Heart left ventricle (tissue), 16 donors: ENCODE measurements around the gene GTF2F2. TPM values are rescaled to one million over a fixed set of nuclear protein-coding genes. Genes with fewer than 3 reads are reported as not detected.

ENCODE experiments used
- ATAC-seq, 4 donors: fragments of 200-7000 bp; cut with Tn5 transposase; one replicate each; pipeline ENCODE4 v1.9.1; 2020 to 2022; ENCODE audit warnings: moderate library complexity in 4 of 4, mild to moderate bottlenecking in 3 of 4, moderate number of reproducible peaks in 1 of 4
- DNase-seq, 5 donors: peaks; one replicate each; pipeline ENCODE4 v3.0.0-alpha.2; 2020
- H3K27ac ChIP-seq, 12 donors: fragments of 200-600 bp; sonication (generic) in 4 of 12; one replicate each; pipeline versions ENCODE4 v1.5.0 to v1.8.0; 2016 to 2022; ENCODE audit warnings: mild to moderate bottlenecking in 2 of 12
- H3K27me3 ChIP-seq, 9 donors: fragments of 200-600 bp; sonication (generic) in 2 of 9; one replicate each; pipeline versions ENCODE4 v1.5.1 to v1.8.0; 2016 to 2022; ENCODE audit warnings: mild to moderate bottlenecking in 3 of 9
- H3K36me3 ChIP-seq, 9 donors: fragments of 200-600 bp; sonication (generic) in 2 of 9; one replicate each; pipeline versions ENCODE4 v1.5.0 to v1.8.0; 2018 to 2022; ENCODE audit warnings: mild to moderate bottlenecking in 2 of 9
- H3K4me1 ChIP-seq, 12 donors: fragments of 200-600 bp; sonication (generic) in 4 of 12; one replicate each; pipeline versions ENCODE4 v1.5.0 to v1.8.0; 2016 to 2022; ENCODE audit warnings: mild to moderate bottlenecking in 3 of 12
- H3K4me3 ChIP-seq, 12 donors: fragments of 200-600 bp; sonication (generic) in 4 of 12; one replicate each; pipeline versions ENCODE4 v1.5.0 to v1.8.0; 2017 to 2022; ENCODE audit warnings: mild to moderate bottlenecking in 9 of 12, moderate library complexity in 4 of 12
- H3K9me3 ChIP-seq, 12 donors: fragments of 200-600 bp; sonication (generic) in 4 of 12; one replicate each; pipeline versions ENCODE4 v1.5.0 to v1.8.0; 2016 to 2022; ENCODE audit warnings: mild to moderate bottlenecking in 1 of 12
- CTCF ChIP-seq, 12 donors: fragments of 200-600 bp; sonication (generic) in 4 of 12; IDR thresholded peaks; one replicate each; pipeline versions ENCODE4 v1.5.0 to v1.8.0; 2018 to 2022; ENCODE audit warnings: antibody characterized with exemption in 12 of 12, mild to moderate bottlenecking in 5 of 12
- POLR2A ChIP-seq, 2 donors: fragments of 450-650 bp; IDR thresholded peaks; one replicate each; pipeline ENCODE4 v1.6.1; 2017; ENCODE audit warnings: antibody characterized with exemption in 2 of 2, mild to moderate bottlenecking in 2 of 2, moderate library complexity in 2 of 2
- WGBS, 4 donors: extraction: QIAGEN DNeasy Blood & Tissue Kit in 2 of 4; methylation state at CpG; one replicate each; pipeline versions ENCODE4 v1.1.5 to v1.1.7; 2013 to 2018; 5-methylcytosine and 5-hydroxymethylcytosine counted together
- intact Hi-C, 10 donors: fragments of 100-400 bp; cut with DNase I; formaldehyde crosslinking; loops; one replicate each; pipeline versions ENCODE4 v1.11.1 to v1.14.2; 2022
- polyA plus RNA-seq, 2 donors: library from polyadenylated mRNA; stranded (reverse); fragments of 200-250 nt; gene quantifications; one replicate each; pipeline ENCODE4 v1.2.3, GENCODE V29; 2013
- total RNA-seq, 9 donors: library from RNA; depleted of rRNA in 2 of 9; stranded (reverse); fragments of >200 nt in 2 of 9; fragmentation: NEBNext Ultra II Directional in 3 of 9; extraction: Animal tissue kit (Norgen Biotek cat#: 25700) in 3 of 9; gene quantifications; one replicate each; pipeline versions ENCODE4 v1.1.0 to v1.2.4, GENCODE V29; 2016 to 2023
- donor health status: ischemic (EF 13 %, LVEDD 7.1; RV severe dilation, severe dysfunction).
- donor health status: healthy with polysubstance abuse.
- donor health status: DM: no; HTN: yes; CAD: no.
- donor health status: DM: no; HTN: no; CAD: no.
- donor health status: ischemic (EF 25% LVEDD 6.9; RV normal size, moderate dysfunction).
- donor health status: ischemic (EF 25% LVEDD 5.7; RV mildly dilated, moderate dysfunction).
- donor health status: healthy.
- donor health status: DM: yes; HTN: yes; CAD: no.
- donor health status: ischemic (EF 35%, LVEDD 5.7; RV mildly dilated, moderate dysfunction).
- donor health status: nonischemic (EF 11% LVEDD 7.7; RV severe dilation, severe dysfunction).
- donor health status: DM: yes; HTN: yes; CAD: no.
- donor health status: PGD.
- donor health status: ischemic (EF 29% LVEDD 5.4; RV normal size, mild dysfunction).
- donor health status: nonischemic (EF 23%, LVEDD 6.1; RV moderate dilation, normal function).

Gene GTF2F2
- total and polyA plus RNA-seq, 11 donors, result 17.7 to 25.4 (median 21.6) TPM

GRCh38 chr13:45108716-45109101 lies 11.6 kb upstream of the GTF2F2 start:
- no peak overlapping the region for H3K4me3 ChIP-seq
- no peaks in the 10 kb centered on the region for H3K4me1 ChIP-seq
- no peaks in the 10 kb centered on the region for H3K36me3 ChIP-seq
- 39 to 57% (median 54%) methylated on average over 11 of the region's 11 CpGs for WGBS, 4 donors
- peaks cover 0 to 9% (median 0%) of the 10 kb centered on the region in 9 donors for H3K27me3 ChIP-seq
- no peak for ATAC-seq
- TF ChIP-seq CTCF (IDR thresholded peaks at IDR 0.05) (no peak), POLR2A (IDR thresholded peaks at IDR 0.05) (no peak)
- DNase-seq, result no peak
- no peak overlapping the region for H3K27ac ChIP-seq
- intact Hi-C loops, result no loop called here
- H3K9me3 ChIP-seq, result no peaks in the 10 kb centered on the region

GRCh38 chr13:45109102-45109720 lies 11.1 kb upstream of the GTF2F2 start:
- TF ChIP-seq CTCF (IDR thresholded peaks at IDR 0.05), result no peak
- TF ChIP-seq POLR2A (IDR thresholded peaks at IDR 0.05), result no peak

GRCh38 chr13:45113233-45114224 lies 6.8 kb upstream of the GTF2F2 start:
- DNase-seq (no peak), ATAC-seq (no peak)
- H3K27ac ChIP-seq, result no peak overlapping the region
- intact Hi-C loops, result no loop called here
- H3K36me3 ChIP-seq, result no peaks in the 10 kb centered on the region
- no peaks in the 10 kb centered on the region for H3K27me3 ChIP-seq
- H3K9me3 ChIP-seq, result no peaks in the 10 kb centered on the region
- no peaks in the 10 kb centered on the region for H3K4me1 ChIP-seq
- WGBS, 4 donors, result 76 to 83% (median 77%) methylated on average over 4 of the region's 4 CpGs
- no peak for TF ChIP-seq CTCF (IDR thresholded peaks at IDR 0.05)
- no peak for TF ChIP-seq POLR2A (IDR thresholded peaks at IDR 0.05)
- no peak overlapping the region for H3K4me3 ChIP-seq

More at GRCh38 chr13:45109102-45109720, 11.1 kb upstream of the GTF2F2 start:
- Histone ChIP-seq H3K27me3 (peaks cover 0 to 9% (median 0%) of the 10 kb centered on the region in 9 donors), H3K27ac (no peak overlapping the region), H3K4me1 (no peaks in the 10 kb centered on the region), H3K9me3 (no peaks in the 10 kb centered on the region), H3K36me3 (no peaks in the 10 kb centered on the region), H3K4me3 (no peak overlapping the region)
- no peak for DNase-seq
- ATAC-seq, result no peak
- intact Hi-C loops, result no loop called here
- 66 to 81% (median 79%) methylated on average over 5 of the region's 5 CpGs for WGBS, 4 donors

- H3K27me3 ChIP-seq, result no peaks in the 10 kb centered on the region
Observed at GRCh38 chr13:45119469-45119990, 780 bp upstream of the GTF2F2 start.

More at GRCh38 chr13:45119469-45119990, 780 bp upstream of the GTF2F2 start:
- H3K9me3 ChIP-seq, result no peaks in the 10 kb centered on the region
- H3K4me3 ChIP-seq, result peak overlapping the region; percentile 59 to 97 (median 80)
- H3K36me3 ChIP-seq, result no peaks in the 10 kb centered on the region
- H3K4me1 ChIP-seq, result peaks cover 3 to 26% (median 16%) of the 10 kb centered on the region in 12 donors
- ATAC-seq, result peak; percentile 22 to 50 (median 38)
- intact Hi-C loops, result loop anchor here in 1 of 10 donors (5.0 kb wide), 1 partner anchor 163 kb away; no protein-coding TSS in a partner anchor
- H3K27ac ChIP-seq, result peak overlapping the region in 11 of 12 donors; percentile 66 to 90 (median 82)
- 11 to 21% (median 16%) methylated on average over 7 of the region's 7 CpGs for WGBS, 4 donors
- no peak for TF ChIP-seq CTCF (IDR thresholded peaks at IDR 0.05)
- no peak for TF ChIP-seq POLR2A (IDR thresholded peaks at IDR 0.05)
- DNase-seq, result no peak
